Lower leg skin (tissue), 4 donors: Measurements from ENCODE around the gene MYRF. TPM values are rescaled to one million over a fixed set of nuclear protein-coding genes. Genes with fewer than 3 reads are reported as not detected.

Source experiments
- DNase-seq, 2 donors: peaks; one replicate each; pipeline ENCODE4 v3.0.0-alpha.2; 2019; ENCODE audit warnings: low spot score in 2 of 2
- H3K4me3 ChIP-seq: fragments of 200-600 bp; sonication (generic); 2 replicates; pipeline ENCODE4 v1.5.1; 2017; ENCODE audit warnings: mild to moderate bottlenecking, low read depth; ENCODE audit not compliant: poor library complexity, severe bottlenecking
- CTCF ChIP-seq, 3 donors: fragments of 450-650 bp; IDR thresholded peaks; one replicate each; pipeline ENCODE4 v1.5.1; 2016; ENCODE audit warnings: antibody characterized with exemption in 3 of 3, mild to moderate bottlenecking in 3 of 3, moderate library complexity in 2 of 3
- POLR2A ChIP-seq, 2 donors: fragments of 450-650 bp; IDR thresholded peaks; one replicate each; pipeline ENCODE4 v1.6.1; 2016 to 2017; ENCODE audit warnings: antibody characterized with exemption in 2 of 2, mild to moderate bottlenecking in 1 of 2, moderate library complexity in 1 of 2
- WGBS, 2 donors: methylation state at CpG; one replicate each; pipeline ENCODE4 v1.1.5; 2018; 5-methylcytosine and 5-hydroxymethylcytosine counted together
- intact Hi-C: fragments of 100-400 bp; cut with DNase I; formaldehyde crosslinking; loops from one replicate; pipeline ENCODE4 v1.15.0; 2023; ENCODE audit warnings: low total_unique reads
- total RNA-seq, 4 donors: library from RNA; depleted of rRNA; stranded (reverse); fragments of >200 nt; gene quantifications; one replicate each; pipeline ENCODE4 v1.1.0, GENCODE V29; 2016

Gene MYRF
- total RNA-seq, 4 donors from 2014 or later: 0.23 to 2.6 (median 1.4) TPM; not detected in 1

GRCh38 chr11:61769169-61769920 lies 16.9 kb downstream of the MYRF start:
- 79 to 89% methylated on average over 23 to 30 of the region's 33 CpGs for WGBS, 2 donors
- TF ChIP-seq POLR2A (IDR thresholded peaks at IDR 0.05): no peak
- no peak for TF ChIP-seq CTCF (IDR thresholded peaks at IDR 0.05)
- no peak overlapping the region for H3K4me3 ChIP-seq
- intact Hi-C loops: no loop called here
- no peak for DNase-seq

- DNase-seq: no peak
Measured at GRCh38 chr11:61769946-61770683, 17.7 kb downstream of the MYRF start.

GRCh38 chr11:61771195-61771894 lies 18.9 kb downstream of the MYRF start:
- 87% methylated on average over 7 to 15 of the region's 15 CpGs for WGBS, 2 donors
- DNase-seq: no peak
- no peak overlapping the region for H3K4me3 ChIP-seq
- no peak for TF ChIP-seq POLR2A (IDR thresholded peaks at IDR 0.05)
- TF ChIP-seq CTCF (IDR thresholded peaks at IDR 0.05): no peak
- intact Hi-C loops: no loop called here

More at GRCh38 chr11:61769946-61770683, 17.7 kb downstream of the MYRF start:
- intact Hi-C loops: no loop called here
- H3K4me3 ChIP-seq: no peak overlapping the region
- WGBS, 2 donors: 85 to 89% methylated on average over 18 to 20 of the region's 20 CpGs
- TF ChIP-seq POLR2A (IDR thresholded peaks at IDR 0.05) (no peak), CTCF (IDR thresholded peaks at IDR 0.05) (no peak)

GRCh38 chr11:61771985-61772455 lies 19.6 kb downstream of the MYRF start:
- intact Hi-C loops: no loop called here

GRCh38 chr11:61773356-61773755 lies 20.9 kb downstream of the MYRF start:
- no peak overlapping the region for H3K4me3 ChIP-seq
- TF ChIP-seq CTCF (IDR thresholded peaks at IDR 0.05): no peak
- no peak for TF ChIP-seq POLR2A (IDR thresholded peaks at IDR 0.05)
- intact Hi-C loops: no loop called here
- no peak for DNase-seq
- WGBS, 2 donors: 64 to 69% methylated on average over 9 of the region's 10 CpGs

More at GRCh38 chr11:61771985-61772455, 19.6 kb downstream of the MYRF start:
- no peak overlapping the region for H3K4me3 ChIP-seq
- 43 to 72% methylated on average over 7 of the region's 7 CpGs for WGBS, 2 donors
- TF ChIP-seq CTCF (IDR thresholded peaks at IDR 0.05) (no peak), POLR2A (IDR thresholded peaks at IDR 0.05) (no peak)
- DNase-seq: no peak
